ENCODE results near the gene VGLL4.

VGLL4 gene

GRCh38 chr3:11653298-11654055, 9.8 kb upstream of the VGLL4 start:
- DNase-seq (ENCODE audit: low spot score) = no peak

- DNase-seq (ENCODE audit: low spot score) = peak; percentile 33
Observed at GRCh38 chr3:11651900-11652299, 8.2 kb upstream of the VGLL4 start.

GRCh38 chr3:11651477-11651876, 7.8 kb upstream of the VGLL4 start:
- DNase-seq (ENCODE audit: low spot score) = no peak

GRCh38 chr3:11650391-11650790, 6.7 kb upstream of the VGLL4 start:
- DNase-seq (ENCODE audit: low spot score) = no peak

- DNase-seq (ENCODE audit: low spot score) = no peak
Observed at GRCh38 chr3:11648735-11649134, 5.0 kb upstream of the VGLL4 start.

GRCh38 chr3:11643201-11643603, 513 bp downstream of the VGLL4 start:
- peak; percentile 6 for DNase-seq (ENCODE audit: low spot score)

- DNase-seq (ENCODE audit: low spot score) = peak; percentile 62
Observed at GRCh38 chr3:11642431-11643191, 1.1 kb downstream of the VGLL4 start.

GRCh38 chr3:11641683-11642430, 1.9 kb downstream of the VGLL4 start:
- peak; percentile 12 for DNase-seq (ENCODE audit: low spot score)

GRCh38 chr3:11641316-11641682, 2.4 kb downstream of the VGLL4 start:
- DNase-seq (ENCODE audit: low spot score) = no peak

- DNase-seq (ENCODE audit: low spot score) = no peak
Observed at GRCh38 chr3:11640009-11640673, 3.6 kb downstream of the VGLL4 start.

GRCh38 chr3:11638495-11639358, 5.0 kb downstream of the VGLL4 start:
- no peak for DNase-seq (ENCODE audit: low spot score)

GRCh38 chr3:11637901-11638458, 5.7 kb downstream of the VGLL4 start:
- no peak for DNase-seq (ENCODE audit: low spot score)

- no peak for DNase-seq (ENCODE audit: low spot score)
Observed at GRCh38 chr3:11636394-11636770, 7.3 kb downstream of the VGLL4 start.

GRCh38 chr3:11635680-11636393, 7.9 kb downstream of the VGLL4 start:
- no peak for DNase-seq (ENCODE audit: low spot score)

- DNase-seq (ENCODE audit: low spot score) = no peak
Observed at GRCh38 chr3:11634974-11635612, 8.6 kb downstream of the VGLL4 start.

- peak; percentile 17 for DNase-seq (ENCODE audit: low spot score)
Observed at GRCh38 chr3:11634081-11634635, 9.6 kb downstream of the VGLL4 start.

- no peak for DNase-seq (ENCODE audit: low spot score)
Observed at GRCh38 chr3:11632966-11633365, 10.7 kb downstream of the VGLL4 start.

- no peak for DNase-seq (ENCODE audit: low spot score)
Observed at GRCh38 chr3:11632564-11632963, 11.2 kb downstream of the VGLL4 start.

GRCh38 chr3:11631820-11632219, 11.9 kb downstream of the VGLL4 start:
- no peak for DNase-seq (ENCODE audit: low spot score)

GRCh38 chr3:11629716-11630115, 14.0 kb downstream of the VGLL4 start:
- no peak for DNase-seq (ENCODE audit: low spot score)

All from CD4-positive, alpha-beta T cell treated with Interleukin-6 at 100 ng/mL for 8 hours (primary cell).